OCI-LY3 (cell line): ENCODE results near the gene LOXHD1.
A peak's percentile ranks its signal among the peaks of the same experiment; 100 is the strongest.

Experiments used
- H2AFZ ChIP-seq: fragments of 200-600, 300-600 bp; shearing (Covaris generic); 2 replicates; pipeline ENCODE4 v1.6.0; 2014; ENCODE audit warnings: antibody characterized with exemption, low read depth, low read length
- H3K27ac ChIP-seq: fragments of 200-600, 300-600 bp; sonication (generic); 2 replicates; pipeline ENCODE4 v1.5.1; 2014; ENCODE audit warnings: mild to moderate bottlenecking, low read length, moderate library complexity, mixed read lengths
- H3K27me3 ChIP-seq: fragments of 200-600, 300-600 bp; sonication (generic); 2 replicates; pipeline ENCODE4 v1.6.1; 2014; ENCODE audit warnings: low read depth, low read length, mixed read lengths
- H3K36me3 ChIP-seq: fragments of 200-600, 300-600 bp; sonication (generic); replicated peaks from 2 replicates; pipeline ENCODE3; 2014; ENCODE audit warnings: low read depth, low read length, mixed read lengths
- H3K4me1 ChIP-seq: fragments of 300-600, 200-600 bp; sonication (generic); 2 replicates; pipeline ENCODE4 v1.6.1; 2014; ENCODE audit warnings: low read length, mixed read lengths
- H3K4me2 ChIP-seq: fragments of 200-600, 300-600 bp; sonication (generic); 2 replicates; pipeline ENCODE4 v1.6.1; 2014; ENCODE audit warnings: low read length, mixed read lengths
- H3K4me3 ChIP-seq: fragments of 300-600, 200-600 bp; sonication (generic); 2 replicates; pipeline ENCODE4 v1.5.1; 2014; ENCODE audit warnings: antibody characterized with exemption, mild to moderate bottlenecking, low read length, moderate library complexity
- H3K79me2 ChIP-seq: fragments of 300-600, 200-600 bp; shearing (Covaris generic); 2 replicates; pipeline ENCODE4 v1.6.1; 2014; ENCODE audit warnings: mild to moderate bottlenecking, low read length, mixed read lengths
- H3K9ac ChIP-seq: fragments of 300-600, 200-600 bp; shearing (Covaris generic); 2 replicates; pipeline ENCODE4 v1.6.0; 2014; ENCODE audit warnings: mild to moderate bottlenecking, low read length, moderate library complexity
- H3K9me3 ChIP-seq: fragments of 200-600, 300-600 bp; shearing (Covaris generic); 2 replicates; pipeline ENCODE4 v1.6.1; 2014; ENCODE audit warnings: low read length, mixed read lengths; ENCODE audit not compliant: insufficient read depth
- H4K20me1 ChIP-seq: fragments of 200-600, 300-600 bp; sonication (generic); 2 replicates; pipeline ENCODE4 v1.6.1; 2016; ENCODE audit warnings: low read length, mixed read lengths; ENCODE audit not compliant: insufficient read depth
- EZH2phosphoT487 ChIP-seq: fragments of 200-600 bp; shearing (Covaris generic); IDR thresholded peaks from 2 replicates; pipeline ENCODE4 v1.6.1; 2018; ENCODE audit warnings: antibody characterized with exemption, mixed run types, low read depth
- TF ChIP-seq, protein P1 (sequence below): fragments of 200-600, 300-600 bp; sonication (generic); IDR thresholded peaks from 2 replicates; pipeline ENCODE4 v1.5.1; 2014; ENCODE audit warnings: antibody characterized with exemption, low read length, low read depth

The LOXHD1 gene

DNA sequence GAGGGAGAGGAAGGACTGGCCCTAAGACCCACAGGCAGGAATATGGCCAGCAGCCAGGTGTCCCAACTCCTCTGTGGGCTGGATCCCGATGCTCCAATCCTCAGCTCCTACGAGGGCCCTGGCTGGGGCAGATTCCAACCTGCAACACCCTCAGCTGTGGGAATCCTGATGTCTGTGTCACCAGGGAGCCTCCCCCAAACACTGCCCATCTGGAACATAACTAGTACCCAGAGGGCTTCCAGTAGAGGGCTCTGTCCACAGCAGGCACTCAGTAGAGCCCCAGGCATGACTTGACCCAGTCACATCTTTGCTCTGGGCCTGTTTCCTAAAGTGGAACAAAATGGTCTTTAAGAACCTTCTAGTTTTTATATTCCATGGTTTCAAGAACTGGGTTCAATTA, 20.6 kb upstream of the LOXHD1 start:
- Histone ChIP-seq H3K27ac (no peak overlapping the region), H3K4me1 (no peaks in the 10 kb centered on the region), H3K4me3 (no peak overlapping the region), H3K79me2 (no peaks in the 10 kb centered on the region), H3K4me2 (no peak overlapping the region), H2AFZ (no peak overlapping the region), H3K36me3 (no peaks in the 10 kb centered on the region), H3K9me3 (no peaks in the 10 kb centered on the region), H4K20me1 (no peaks in the 10 kb centered on the region), H3K9ac (no peak overlapping the region), H3K27me3 (peaks cover 49% of the 10 kb centered on the region)
- TF ChIP-seq, protein P1, sequence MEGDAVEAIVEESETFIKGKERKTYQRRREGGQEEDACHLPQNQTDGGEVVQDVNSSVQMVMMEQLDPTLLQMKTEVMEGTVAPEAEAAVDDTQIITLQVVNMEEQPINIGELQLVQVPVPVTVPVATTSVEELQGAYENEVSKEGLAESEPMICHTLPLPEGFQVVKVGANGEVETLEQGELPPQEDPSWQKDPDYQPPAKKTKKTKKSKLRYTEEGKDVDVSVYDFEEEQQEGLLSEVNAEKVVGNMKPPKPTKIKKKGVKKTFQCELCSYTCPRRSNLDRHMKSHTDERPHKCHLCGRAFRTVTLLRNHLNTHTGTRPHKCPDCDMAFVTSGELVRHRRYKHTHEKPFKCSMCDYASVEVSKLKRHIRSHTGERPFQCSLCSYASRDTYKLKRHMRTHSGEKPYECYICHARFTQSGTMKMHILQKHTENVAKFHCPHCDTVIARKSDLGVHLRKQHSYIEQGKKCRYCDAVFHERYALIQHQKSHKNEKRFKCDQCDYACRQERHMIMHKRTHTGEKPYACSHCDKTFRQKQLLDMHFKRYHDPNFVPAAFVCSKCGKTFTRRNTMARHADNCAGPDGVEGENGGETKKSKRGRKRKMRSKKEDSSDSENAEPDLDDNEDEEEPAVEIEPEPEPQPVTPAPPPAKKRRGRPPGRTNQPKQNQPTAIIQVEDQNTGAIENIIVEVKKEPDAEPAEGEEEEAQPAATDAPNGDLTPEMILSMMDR, result peak; percentile 48
- no peak for TF ChIP-seq EZH2phosphoT487

DNA sequence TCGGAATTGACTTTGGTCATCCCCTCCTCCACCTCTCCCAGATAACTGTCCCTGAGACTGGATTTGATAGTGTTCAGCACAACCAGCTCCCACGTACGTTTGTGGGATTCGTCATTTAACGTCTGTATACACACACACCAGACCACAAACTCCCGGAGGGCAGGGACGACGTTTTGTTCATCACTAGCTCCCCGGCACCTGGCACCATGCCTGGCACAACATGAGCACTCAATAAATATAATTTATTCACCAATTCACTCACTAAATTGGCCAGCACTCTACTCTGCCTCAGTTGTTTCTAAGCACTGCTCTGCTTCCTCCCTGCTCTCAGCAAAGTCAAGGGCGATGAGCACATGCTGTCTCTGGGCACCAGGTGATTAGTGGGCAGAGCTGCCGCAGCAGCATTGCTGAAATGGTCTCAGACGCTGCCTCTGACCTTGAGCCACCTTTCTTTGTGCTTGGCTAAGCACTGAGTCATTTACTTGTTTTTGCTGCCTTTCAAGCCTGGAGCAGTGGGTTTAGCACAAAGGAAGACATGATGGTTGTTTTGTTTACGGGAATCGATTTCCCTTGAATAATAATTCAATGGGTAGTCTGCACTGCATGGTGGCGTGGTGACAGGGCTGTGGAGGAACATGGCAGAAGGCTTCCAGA, 19.3 kb upstream of the LOXHD1 start:
- H3K79me2 ChIP-seq, result no peaks in the 10 kb centered on the region
- no peaks in the 10 kb centered on the region for H3K9me3 ChIP-seq
- TF ChIP-seq EZH2phosphoT487, result no peak
- TF ChIP-seq, protein P1, result no peak
- no peak overlapping the region for H3K4me3 ChIP-seq
- H2AFZ ChIP-seq, result no peak overlapping the region
- no peaks in the 10 kb centered on the region for H4K20me1 ChIP-seq
- H3K4me1 ChIP-seq, result no peaks in the 10 kb centered on the region
- H3K27ac ChIP-seq, result no peak overlapping the region
- peaks cover 51% of the 10 kb centered on the region for H3K27me3 ChIP-seq
- no peak overlapping the region for H3K4me2 ChIP-seq
- no peak overlapping the region for H3K9ac ChIP-seq
- H3K36me3 ChIP-seq, result no peaks in the 10 kb centered on the region

- H4K20me1 ChIP-seq, result no peaks in the 10 kb centered on the region
- no peak overlapping the region for H3K27ac ChIP-seq
- H3K36me3 ChIP-seq, result no peaks in the 10 kb centered on the region
- no peaks in the 10 kb centered on the region for H3K4me1 ChIP-seq
- H3K79me2 ChIP-seq, result no peaks in the 10 kb centered on the region
- H3K4me3 ChIP-seq, result no peak overlapping the region
- H3K27me3 ChIP-seq, result peaks cover 61% of the 10 kb centered on the region
- H3K9ac ChIP-seq, result no peak overlapping the region
- no peak overlapping the region for H2AFZ ChIP-seq
- no peaks in the 10 kb centered on the region for H3K9me3 ChIP-seq
- no peak for TF ChIP-seq EZH2phosphoT487
- TF ChIP-seq, protein P1, result no peak
- H3K4me2 ChIP-seq, result no peak overlapping the region
These were observed 18.1 kb upstream of the LOXHD1 start for GRCh38 chr18:46675112-46675511.

GRCh38 chr18:46672062-46672970, 15.3 kb upstream of the LOXHD1 start:
- Histone ChIP-seq H3K9me3 (no peaks in the 10 kb centered on the region), H3K4me3 (no peak overlapping the region), H3K36me3 (no peaks in the 10 kb centered on the region), H2AFZ (no peak overlapping the region), H3K27me3 (peaks cover 60% of the 10 kb centered on the region), H4K20me1 (no peaks in the 10 kb centered on the region), H3K79me2 (no peaks in the 10 kb centered on the region), H3K4me2 (no peak overlapping the region), H3K27ac (no peak overlapping the region), H3K4me1 (no peaks in the 10 kb centered on the region), H3K9ac (no peak overlapping the region)
- TF ChIP-seq EZH2phosphoT487, result no peak
- TF ChIP-seq, protein P1, result no peak
